ENCODE measurements around the gene RICTOR. TPM values are rescaled to one million over a fixed set of nuclear protein-coding genes. Genes with fewer than 3 reads are reported as not detected.

The RICTOR gene
- total RNA-seq, 1 donor from 2014 or later = 35.0 TPM

GRCh38 chr5:39104221-39104620 lies 30.0 kb upstream of the RICTOR start:
- no peak overlapping the region for H3K4me3 ChIP-seq (ENCODE audit: low read depth, low read length)
- TF ChIP-seq, protein P1, sequence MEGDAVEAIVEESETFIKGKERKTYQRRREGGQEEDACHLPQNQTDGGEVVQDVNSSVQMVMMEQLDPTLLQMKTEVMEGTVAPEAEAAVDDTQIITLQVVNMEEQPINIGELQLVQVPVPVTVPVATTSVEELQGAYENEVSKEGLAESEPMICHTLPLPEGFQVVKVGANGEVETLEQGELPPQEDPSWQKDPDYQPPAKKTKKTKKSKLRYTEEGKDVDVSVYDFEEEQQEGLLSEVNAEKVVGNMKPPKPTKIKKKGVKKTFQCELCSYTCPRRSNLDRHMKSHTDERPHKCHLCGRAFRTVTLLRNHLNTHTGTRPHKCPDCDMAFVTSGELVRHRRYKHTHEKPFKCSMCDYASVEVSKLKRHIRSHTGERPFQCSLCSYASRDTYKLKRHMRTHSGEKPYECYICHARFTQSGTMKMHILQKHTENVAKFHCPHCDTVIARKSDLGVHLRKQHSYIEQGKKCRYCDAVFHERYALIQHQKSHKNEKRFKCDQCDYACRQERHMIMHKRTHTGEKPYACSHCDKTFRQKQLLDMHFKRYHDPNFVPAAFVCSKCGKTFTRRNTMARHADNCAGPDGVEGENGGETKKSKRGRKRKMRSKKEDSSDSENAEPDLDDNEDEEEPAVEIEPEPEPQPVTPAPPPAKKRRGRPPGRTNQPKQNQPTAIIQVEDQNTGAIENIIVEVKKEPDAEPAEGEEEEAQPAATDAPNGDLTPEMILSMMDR (IDR thresholded peaks at IDR 0.05; ENCODE audit: insufficient read depth, low read length, severe bottlenecking) = no peak
- DNase-seq (ENCODE audit: low read depth) = no peak
- no peaks in the 10 kb centered on the region for H3K27me3 ChIP-seq (ENCODE audit: control insufficient read depth, insufficient read depth, low read length)
- no peak for FAIRE-seq
- H3K36me3 ChIP-seq (ENCODE audit: control insufficient read depth, insufficient read depth, low read length) = no peaks in the 10 kb centered on the region

DNA sequence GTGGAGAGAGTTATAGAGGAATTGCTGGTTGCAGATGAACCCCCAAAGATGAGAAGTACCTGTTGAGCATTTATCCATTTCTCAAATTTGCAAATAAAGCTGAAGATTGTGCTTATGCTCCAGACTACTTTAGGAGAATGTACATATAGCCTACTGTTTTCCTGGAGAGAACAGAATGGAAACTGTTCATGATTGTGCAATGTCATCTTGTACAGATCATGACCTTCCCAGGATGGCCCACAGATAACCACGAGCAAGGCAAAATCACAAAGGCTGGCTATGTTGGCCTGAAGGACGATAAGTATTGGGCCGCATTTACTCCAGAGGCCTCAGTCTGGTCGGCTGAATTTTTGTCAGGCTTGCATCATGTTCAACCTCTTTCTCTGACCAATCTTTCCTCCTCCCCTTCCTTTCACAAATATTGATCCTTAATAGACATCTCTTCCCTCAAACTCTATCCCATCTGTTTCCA lies 28.5 kb upstream of the RICTOR start:
- H3K27me3 ChIP-seq (ENCODE audit: control insufficient read depth, insufficient read depth, low read length) = no peaks in the 10 kb centered on the region
- DNase-seq (ENCODE audit: low read depth) (no peak), FAIRE-seq (no peak)
- no peaks in the 10 kb centered on the region for H3K36me3 ChIP-seq (ENCODE audit: control insufficient read depth, insufficient read depth, low read length)
- H3K4me3 ChIP-seq (ENCODE audit: low read depth, low read length) = no peak overlapping the region
- TF ChIP-seq, protein P1 (IDR thresholded peaks at IDR 0.05; ENCODE audit: insufficient read depth, low read length, severe bottlenecking) = no peak

DNA sequence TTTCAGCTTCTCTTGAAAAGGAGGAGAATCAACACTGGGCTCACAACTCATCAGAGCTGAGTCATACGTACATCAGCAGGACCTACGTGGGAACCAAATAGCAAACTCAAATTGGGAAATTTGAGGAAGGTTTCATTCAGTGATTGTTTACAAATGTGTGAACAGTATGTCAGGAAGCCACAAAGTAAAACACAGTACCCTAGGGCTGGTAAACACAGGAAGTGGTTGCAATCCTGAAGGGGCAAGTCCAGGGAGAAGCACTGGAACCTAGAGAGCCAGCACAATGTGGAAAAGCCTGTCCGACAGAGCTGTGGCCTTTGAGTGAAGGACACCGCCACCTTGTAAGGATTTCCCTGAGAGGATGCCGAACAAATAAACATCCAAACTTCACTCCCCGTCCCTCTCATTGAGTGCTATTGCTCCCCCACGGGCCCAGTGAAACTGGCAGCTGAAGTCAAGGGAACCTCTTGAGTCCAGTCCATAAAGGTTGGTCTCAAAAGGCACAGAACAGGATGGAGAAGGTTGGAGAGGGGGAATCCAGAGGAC lies 26.7 kb upstream of the RICTOR start:
- Histone ChIP-seq H3K27me3 (ENCODE audit: control insufficient read depth, insufficient read depth, low read length) (no peaks in the 10 kb centered on the region), H3K4me3 (ENCODE audit: low read depth, low read length) (no peak overlapping the region), H3K36me3 (ENCODE audit: control insufficient read depth, insufficient read depth, low read length) (no peaks in the 10 kb centered on the region)
- TF ChIP-seq, protein P1 (IDR thresholded peaks at IDR 0.05; ENCODE audit: insufficient read depth, low read length, severe bottlenecking) = no peak
- DNase-seq (ENCODE audit: low read depth) (peak; percentile 100), FAIRE-seq (peak; percentile 88)

DNA sequence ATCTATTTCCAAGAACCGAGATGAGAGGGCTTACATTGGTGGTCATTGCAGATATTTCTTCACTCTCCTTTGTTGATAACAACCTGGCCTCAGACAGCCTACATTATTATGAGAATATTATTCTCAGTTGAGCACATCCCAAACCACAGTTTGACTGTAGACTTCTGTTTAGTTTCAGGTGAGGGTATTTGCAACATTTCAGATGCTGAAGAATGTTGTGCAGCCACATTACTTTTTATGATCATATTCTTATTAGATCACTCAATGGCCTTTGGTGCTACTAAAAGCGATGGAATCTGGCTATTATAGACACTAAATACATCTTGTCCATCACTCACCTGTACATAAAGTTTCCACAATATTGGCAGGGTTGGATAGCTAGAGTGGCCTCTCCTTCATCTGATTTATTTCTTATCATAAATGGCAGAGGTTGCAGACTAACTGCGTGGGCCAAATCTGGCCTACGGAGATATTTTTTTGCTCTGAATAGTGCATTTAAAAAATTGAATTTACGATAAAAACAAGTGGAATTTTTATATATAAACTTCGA lies 26.2 kb upstream of the RICTOR start:
- no peak for FAIRE-seq
- TF ChIP-seq, protein P1 (IDR thresholded peaks at IDR 0.05; ENCODE audit: insufficient read depth, low read length, severe bottlenecking) = no peak
- peak; percentile 39 for DNase-seq (ENCODE audit: low read depth)
- no peaks in the 10 kb centered on the region for H3K36me3 ChIP-seq (ENCODE audit: control insufficient read depth, insufficient read depth, low read length)
- no peaks in the 10 kb centered on the region for H3K27me3 ChIP-seq (ENCODE audit: control insufficient read depth, insufficient read depth, low read length)
- H3K4me3 ChIP-seq (ENCODE audit: low read depth, low read length) = no peak overlapping the region

GRCh38 chr5:39099831-39100230 lies 25.6 kb upstream of the RICTOR start:
- FAIRE-seq (no peak), DNase-seq (ENCODE audit: low read depth) (peak; percentile 19)
- H3K4me3 ChIP-seq (ENCODE audit: low read depth, low read length) = no peak overlapping the region
- no peaks in the 10 kb centered on the region for H3K27me3 ChIP-seq (ENCODE audit: control insufficient read depth, insufficient read depth, low read length)
- no peaks in the 10 kb centered on the region for H3K36me3 ChIP-seq (ENCODE audit: control insufficient read depth, insufficient read depth, low read length)
- TF ChIP-seq, protein P1 (IDR thresholded peaks at IDR 0.05; ENCODE audit: insufficient read depth, low read length, severe bottlenecking) = no peak

DNA sequence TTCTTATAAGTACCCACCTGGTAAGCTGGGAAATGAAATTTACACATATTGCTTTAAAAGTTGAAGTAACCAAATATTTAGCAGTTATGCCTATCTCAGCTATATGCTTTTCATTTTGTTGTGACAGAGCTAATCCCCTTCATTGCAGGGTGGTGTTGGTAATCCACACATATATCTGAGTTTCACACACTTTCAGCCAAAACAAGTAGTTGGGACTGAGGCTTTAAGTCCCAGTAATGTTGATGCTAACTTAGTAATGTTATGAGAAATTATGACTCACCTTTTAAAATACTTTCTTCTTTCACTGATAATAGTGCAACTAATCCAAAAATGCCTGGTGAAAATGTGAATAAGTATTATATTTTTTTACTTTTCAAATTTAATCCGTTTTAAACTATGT lies 19.2 kb upstream of the RICTOR start:
- no peak overlapping the region for H3K4me3 ChIP-seq (ENCODE audit: low read depth, low read length)
- no peaks in the 10 kb centered on the region for H3K36me3 ChIP-seq (ENCODE audit: control insufficient read depth, insufficient read depth, low read length)
- DNase-seq (ENCODE audit: low read depth) = peak; percentile 80
- TF ChIP-seq, protein P1 (IDR thresholded peaks at IDR 0.05; ENCODE audit: insufficient read depth, low read length, severe bottlenecking) = no peak
- FAIRE-seq = no peak
- no peaks in the 10 kb centered on the region for H3K27me3 ChIP-seq (ENCODE audit: control insufficient read depth, insufficient read depth, low read length)
